Measurements from ENCODE around the gene RAB38. TPM values are rescaled to one million over a fixed set of nuclear protein-coding genes. Genes with fewer than 3 reads are reported as not detected.

Gene RAB38
- total and polyA plus RNA-seq, 7 donors, result 0.20 to 0.63 (median 0.24) TPM; not detected in 1

- peaks cover 3% of the 10 kb centered on the region for H3K9me3 ChIP-seq
- no peak overlapping the region for H3K4me3 ChIP-seq
- ATAC-seq (no peak), DNase-seq (no peak)
- 89 to 95% (median 90%) methylated on average over 4 of the region's 4 CpGs for WGBS, 3 donors
- no peaks in the 10 kb centered on the region for H3K36me3 ChIP-seq (ENCODE audit: insufficient read depth in 1 of 2, low read depth in 1 of 2)
- H3K27ac ChIP-seq, result no peak overlapping the region
- intact Hi-C loops (cut with DNase I), result no loop called here
- H3K4me1 ChIP-seq, result no peaks in the 10 kb centered on the region
- TF ChIP-seq CTCF (IDR thresholded peaks at IDR 0.05), result no peak
- H3K27me3 ChIP-seq (ENCODE audit: insufficient read depth in 3 of 3, low read length in 2 of 3), result no peaks in the 10 kb centered on the region
Observed at GRCh38 chr11:88157370-88157769, 17.9 kb downstream of the RAB38 start.

- no peak overlapping the region for H3K27ac ChIP-seq
- DNase-seq (no peak), ATAC-seq (no peak)
- no peak for TF ChIP-seq CTCF (IDR thresholded peaks at IDR 0.05)
- no peaks in the 10 kb centered on the region for H3K27me3 ChIP-seq (ENCODE audit: insufficient read depth in 3 of 3, low read length in 2 of 3)
- H3K9me3 ChIP-seq, result no peaks in the 10 kb centered on the region
- no peaks in the 10 kb centered on the region for H3K36me3 ChIP-seq (ENCODE audit: insufficient read depth in 1 of 2, low read depth in 1 of 2)
- no peak overlapping the region for H3K4me3 ChIP-seq
- H3K4me1 ChIP-seq, result no peaks in the 10 kb centered on the region
- intact Hi-C loops (cut with DNase I), result no loop called here
Observed at GRCh38 chr11:88152381-88152780, 22.9 kb downstream of the RAB38 start.

- no peak for ATAC-seq
- no peak overlapping the region for H3K27ac ChIP-seq
- DNase-seq, result no peak
- H3K36me3 ChIP-seq (ENCODE audit: insufficient read depth in 1 of 2, low read depth in 1 of 2), result no peaks in the 10 kb centered on the region
- no peaks in the 10 kb centered on the region for H3K4me1 ChIP-seq
- intact Hi-C loops (cut with DNase I), result no loop called here
- no peaks in the 10 kb centered on the region for H3K27me3 ChIP-seq (ENCODE audit: insufficient read depth in 3 of 3, low read length in 2 of 3)
- no peak for TF ChIP-seq CTCF (IDR thresholded peaks at IDR 0.05)
- WGBS, 3 donors, result 84 to 88% (median 85%) methylated on average over 5 of the region's 5 CpGs
- no peak overlapping the region for H3K4me3 ChIP-seq
- no peaks in the 10 kb centered on the region for H3K9me3 ChIP-seq
Observed at GRCh38 chr11:88151709-88152265, 23.5 kb downstream of the RAB38 start.

- no peaks in the 10 kb centered on the region for H3K4me1 ChIP-seq
- no peaks in the 10 kb centered on the region for H3K36me3 ChIP-seq (ENCODE audit: insufficient read depth in 1 of 2, low read depth in 1 of 2)
- DNase-seq, result no peak
- WGBS, 3 donors, result 89 to 100% (median 93%) methylated on average over 1 of the region's 1 CpG
- ATAC-seq, result no peak
- no peaks in the 10 kb centered on the region for H3K27me3 ChIP-seq (ENCODE audit: insufficient read depth in 3 of 3, low read length in 2 of 3)
- no peak for TF ChIP-seq CTCF (IDR thresholded peaks at IDR 0.05)
- H3K4me3 ChIP-seq, result no peak overlapping the region
- intact Hi-C loops (cut with DNase I), result no loop called here
- no peaks in the 10 kb centered on the region for H3K9me3 ChIP-seq
- no peak overlapping the region for H3K27ac ChIP-seq
Observed at GRCh38 chr11:88146106-88146505, 29.1 kb downstream of the RAB38 start.

GRCh38 chr11:88139865-88140264, 35.4 kb downstream of the RAB38 start:
- H3K4me3 ChIP-seq, result no peak overlapping the region
- intact Hi-C loops (cut with DNase I), result no loop called here
- no peak for TF ChIP-seq CTCF (IDR thresholded peaks at IDR 0.05)
- H3K9me3 ChIP-seq, result no peaks in the 10 kb centered on the region
- H3K27ac ChIP-seq, result no peak overlapping the region
- DNase-seq (no peak), ATAC-seq (no peak)
- no peaks in the 10 kb centered on the region for H3K4me1 ChIP-seq
- WGBS, 3 donors, result 26 to 58% (median 32%) methylated on average over 1 of the region's 1 CpG
- no peaks in the 10 kb centered on the region for H3K27me3 ChIP-seq (ENCODE audit: insufficient read depth in 3 of 3, low read length in 2 of 3)
- H3K36me3 ChIP-seq (ENCODE audit: insufficient read depth in 1 of 2, low read depth in 1 of 2), result no peaks in the 10 kb centered on the region
